Thymus (tissue), 11 donors: ENCODE measurements around the gene BSN. TPM values are rescaled to one million over a fixed set of nuclear protein-coding genes. Genes with fewer than 3 reads are reported as not detected.
A peak's percentile ranks its signal among the peaks of the same experiment; 100 is the strongest.
"Not testable (repeated sequence)": the region's sequence is repeated elsewhere in the genome, so short reads cannot be mapped to it uniquely, and the experiment has no call there.

Experiments used
- DNase-seq, 9 donors: peaks; one replicate each; pipeline ENCODE4 v3.0.0-alpha.2; 2013; ENCODE audit warnings: low spot score in 9 of 9, low read depth in 6 of 9, missing footprints in 1 of 9
- H3K27ac ChIP-seq, 2 donors: one replicate each; pipeline ENCODE4 v1.5.1; 2013; ENCODE audit warnings: control low read depth in 1 of 2, low read depth in 1 of 2, low read length in 1 of 2, mild to moderate bottlenecking in 1 of 2, moderate library complexity in 1 of 2
- H3K27me3 ChIP-seq, 2 donors: one replicate each; pipeline ENCODE4 v1.5.1; 2013; ENCODE audit warnings: low read length in 1 of 2; ENCODE audit not compliant: control insufficient read depth in 2 of 2, insufficient read depth in 1 of 2
- H3K36me3 ChIP-seq, 2 donors: one replicate each; pipeline ENCODE4 v1.5.1; 2013; ENCODE audit warnings: low read length in 1 of 2, mild to moderate bottlenecking in 1 of 2, moderate library complexity in 1 of 2; ENCODE audit not compliant: control insufficient read depth in 2 of 2, insufficient read depth in 2 of 2
- H3K4me1 ChIP-seq, 2 donors: one replicate each; pipeline ENCODE4 v1.5.1; 2013; ENCODE audit warnings: low read length in 2 of 2; ENCODE audit not compliant: control insufficient read depth in 2 of 2, insufficient read depth in 2 of 2
- H3K4me3 ChIP-seq, 2 donors: one replicate each; pipeline ENCODE4 v1.5.1; 2013; ENCODE audit warnings: low read length in 2 of 2, control low read depth in 1 of 2, mild to moderate bottlenecking in 1 of 2
- H3K9me3 ChIP-seq, 2 donors: one replicate each; pipeline ENCODE4 v1.5.1; 2013; ENCODE audit warnings: low read length in 1 of 2, mild to moderate bottlenecking in 1 of 2; ENCODE audit not compliant: control insufficient read depth in 2 of 2, insufficient read depth in 1 of 2
- WGBS: extraction: QIAGEN DNeasy Blood & Tissue Kit; methylation state at CpG from one replicate; pipeline ENCODE4 v1.1.7; 2013; 5-methylcytosine and 5-hydroxymethylcytosine counted together
- polyA plus RNA-seq: library from polyadenylated mRNA; stranded (reverse); fragments of 200-250 nt; gene quantifications from one replicate; pipeline ENCODE4 v1.2.3, GENCODE V29; 2013
- total RNA-seq: library from RNA; stranded (reverse); fragments of 120-200 nt; gene quantifications from one replicate; pipeline ENCODE4 v1.2.4, GENCODE V29; 2013
- donor health status: healthy.

BSN gene
- total and polyA plus RNA-seq, 2 donors = 0.09 TPM

- no peaks in the 10 kb centered on the region for H3K27me3 ChIP-seq
- H3K9me3 ChIP-seq = no peaks in the 10 kb centered on the region
- no peak overlapping the region for H3K4me3 ChIP-seq
- no peak overlapping the region for H3K27ac ChIP-seq
- DNase-seq = no peak
- no peaks in the 10 kb centered on the region for H3K4me1 ChIP-seq
- H3K36me3 ChIP-seq = no peaks in the 10 kb centered on the region
These were observed 27.9 kb downstream of the BSN start for GRCh38 chr3:49582177-49582576.

- H3K36me3 ChIP-seq, H3K4me3 ChIP-seq, H3K27ac ChIP-seq, H3K27me3 ChIP-seq, H3K4me1 ChIP-seq, DNase-seq, H3K9me3 ChIP-seq: not testable (repeated sequence)
- 96% methylated on average over 20 of the region's 20 CpGs for WGBS
These were observed 31.0 kb downstream of the BSN start for GRCh38 chr3:49585261-49585755.

- H3K4me3 ChIP-seq = no peak overlapping the region
- no peaks in the 10 kb centered on the region for H3K36me3 ChIP-seq
- no peaks in the 10 kb centered on the region for H3K9me3 ChIP-seq
- H3K4me1 ChIP-seq = no peaks in the 10 kb centered on the region
- H3K27ac ChIP-seq = no peak overlapping the region
- no peaks in the 10 kb centered on the region for H3K27me3 ChIP-seq
- no peak for DNase-seq
- 93% methylated on average over 3 of the region's 3 CpGs for WGBS
These were observed 37.3 kb downstream of the BSN start for GRCh38 chr3:49591615-49592014.

- no peak for DNase-seq
- Histone ChIP-seq H3K9me3 (no peaks in the 10 kb centered on the region), H3K27me3 (no peaks in the 10 kb centered on the region), H3K36me3 (no peaks in the 10 kb centered on the region), H3K4me1 (no peaks in the 10 kb centered on the region), H3K4me3 (no peak overlapping the region), H3K27ac (no peak overlapping the region)
- WGBS = 93% methylated on average over 2 of the region's 2 CpGs
These were observed 38.8 kb downstream of the BSN start for GRCh38 chr3:49593041-49593440.

- WGBS = 95% methylated on average over 1 of the region's 1 CpG
- Histone ChIP-seq H3K4me3 (no peak overlapping the region), H3K27me3 (no peaks in the 10 kb centered on the region), H3K4me1 (peaks cover 0 to 3% of the 10 kb centered on the region in 2 donors), H3K36me3 (no peaks in the 10 kb centered on the region), H3K27ac (no peak overlapping the region), H3K9me3 (no peaks in the 10 kb centered on the region)
- DNase-seq = no peak
These were observed 46.5 kb downstream of the BSN start for GRCh38 chr3:49600781-49601180.

- Histone ChIP-seq H3K27ac (no peak overlapping the region), H3K4me3 (no peak overlapping the region), H3K4me1 (peaks cover 0 to 3% of the 10 kb centered on the region in 2 donors), H3K36me3 (no peaks in the 10 kb centered on the region), H3K9me3 (no peaks in the 10 kb centered on the region), H3K27me3 (no peaks in the 10 kb centered on the region)
- 97% methylated on average over 5 of the region's 5 CpGs for WGBS
- DNase-seq = no peak
These were observed 47.2 kb downstream of the BSN start for GRCh38 chr3:49601358-49602048.

- Histone ChIP-seq H3K36me3 (no peaks in the 10 kb centered on the region), H3K27ac (no peak overlapping the region), H3K4me3 (no peak overlapping the region), H3K4me1 (peaks cover 0 to 3% of the 10 kb centered on the region in 2 donors), H3K9me3 (no peaks in the 10 kb centered on the region), H3K27me3 (no peaks in the 10 kb centered on the region)
- 96% methylated on average over 2 of the region's 2 CpGs for WGBS
- DNase-seq = no peak
These were observed 47.8 kb downstream of the BSN start for GRCh38 chr3:49602049-49602554.

- Histone ChIP-seq H3K4me3 (no peak overlapping the region), H3K27ac (no peak overlapping the region), H3K27me3 (no peaks in the 10 kb centered on the region), H3K36me3 (no peaks in the 10 kb centered on the region), H3K9me3 (no peaks in the 10 kb centered on the region), H3K4me1 (peaks cover 0 to 3% of the 10 kb centered on the region in 2 donors)
- DNase-seq = peak in 1 of 9 donors; percentile 42
- 90% methylated on average over 5 of the region's 5 CpGs for WGBS
These were observed 48.7 kb downstream of the BSN start for GRCh38 chr3:49602877-49603411.

GRCh38 chr3:49606427-49606826 is 52.1 kb downstream of the BSN start:
- Histone ChIP-seq H3K27ac (no peak overlapping the region), H3K27me3 (no peaks in the 10 kb centered on the region), H3K4me3 (no peak overlapping the region), H3K4me1 (peaks cover 0 to 3% of the 10 kb centered on the region in 2 donors), H3K36me3 (no peaks in the 10 kb centered on the region), H3K9me3 (no peaks in the 10 kb centered on the region)
- WGBS = 100% methylated on average over 2 of the region's 2 CpGs
- peak in 1 of 9 donors; percentile 15 for DNase-seq
